Prostate gland (tissue), 2 donors: ENCODE data around the gene RSPH9.
"Not testable (repeated sequence)": the region's sequence is repeated elsewhere in the genome, so short reads cannot be mapped to it uniquely, and the experiment has no call there.

Experiments used
- CTCF ChIP-seq, 4 experiments: fragments of 200-600 bp in 2 of 4; fragments of 450-650 bp in 2 of 4; sonication (generic) in 2 of 4; IDR thresholded peaks; 1 replicate in 3 of 4; 2 replicates in 1 of 4; pipeline ENCODE4 v1.5.1; 2016 to 2019; ENCODE audit warnings: antibody characterized with exemption in 4 of 4, mild to moderate bottlenecking in 2 of 4, moderate library complexity in 2 of 4
- POLR2A ChIP-seq: fragments of 450-650 bp; IDR thresholded peaks from one replicate; pipeline ENCODE4 v1.6.1; 2016; ENCODE audit warnings: antibody characterized with exemption, mild to moderate bottlenecking
- POLR2AphosphoS5 ChIP-seq: sonication (generic); formaldehyde crosslinking; IDR thresholded peaks from one replicate; pipeline ENCODE4 v1.6.1; 2017; ENCODE audit warnings: antibody characterized with exemption

- not testable (repeated sequence) for TF ChIP-seq CTCF (IDR thresholded peaks at IDR 0.05); POLR2A; POLR2AphosphoS5
Observed at GRCh38 chr6:43652822-43653221, 8.0 kb downstream of the RSPH9 start.
